ENCODE measurements around the gene RPUSD1.
"Not testable (repeated sequence)": the region's sequence is repeated elsewhere in the genome, so short reads cannot be mapped to it uniquely, and the experiment has no call there.

RPUSD1 gene

DNA sequence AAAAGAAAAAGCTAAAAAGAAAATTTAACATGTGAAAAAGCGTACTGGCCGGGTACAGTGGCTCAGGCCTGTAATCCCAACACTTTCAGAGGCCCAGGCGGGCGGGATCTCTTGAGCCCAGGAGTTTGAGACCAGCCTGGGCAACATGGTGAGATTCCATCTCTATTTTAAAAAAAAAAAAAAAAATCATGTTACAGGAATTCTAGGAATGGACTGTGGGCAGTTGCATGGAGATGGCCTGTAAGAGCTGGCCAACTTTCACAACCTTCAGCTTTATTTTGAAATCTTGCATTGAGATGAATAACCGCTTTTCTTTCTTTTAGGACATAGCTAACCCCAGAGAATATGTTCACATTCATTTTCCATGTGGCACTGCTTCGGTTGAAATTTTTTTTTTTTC is 39.2 kb downstream of the RPUSD1 start:
- no peaks in the 10 kb centered on the region for H3K36me3 ChIP-seq (ENCODE audit: control insufficient read depth, insufficient read depth, low read length)
- H3K4me3 ChIP-seq (ENCODE audit: insufficient read depth, low read depth, low read length, poor library complexity, severe bottlenecking), result no peak overlapping the region
- no peak overlapping the region for H3K27ac ChIP-seq (ENCODE audit: insufficient read depth, low read length, poor library complexity, severe bottlenecking)
- H3K9me3 ChIP-seq (ENCODE audit: control insufficient read depth, low read length), result no peaks in the 10 kb centered on the region
- H3K27me3 ChIP-seq (replicated peaks; ENCODE audit: control insufficient read depth, insufficient read depth, low read length, poor library complexity, severe bottlenecking), result no peaks in the 10 kb centered on the region
- no peaks in the 10 kb centered on the region for H3K4me1 ChIP-seq (ENCODE audit: control insufficient read depth, insufficient read depth, low read length, poor library complexity, severe bottlenecking)
- no peak for DNase-seq

DNA sequence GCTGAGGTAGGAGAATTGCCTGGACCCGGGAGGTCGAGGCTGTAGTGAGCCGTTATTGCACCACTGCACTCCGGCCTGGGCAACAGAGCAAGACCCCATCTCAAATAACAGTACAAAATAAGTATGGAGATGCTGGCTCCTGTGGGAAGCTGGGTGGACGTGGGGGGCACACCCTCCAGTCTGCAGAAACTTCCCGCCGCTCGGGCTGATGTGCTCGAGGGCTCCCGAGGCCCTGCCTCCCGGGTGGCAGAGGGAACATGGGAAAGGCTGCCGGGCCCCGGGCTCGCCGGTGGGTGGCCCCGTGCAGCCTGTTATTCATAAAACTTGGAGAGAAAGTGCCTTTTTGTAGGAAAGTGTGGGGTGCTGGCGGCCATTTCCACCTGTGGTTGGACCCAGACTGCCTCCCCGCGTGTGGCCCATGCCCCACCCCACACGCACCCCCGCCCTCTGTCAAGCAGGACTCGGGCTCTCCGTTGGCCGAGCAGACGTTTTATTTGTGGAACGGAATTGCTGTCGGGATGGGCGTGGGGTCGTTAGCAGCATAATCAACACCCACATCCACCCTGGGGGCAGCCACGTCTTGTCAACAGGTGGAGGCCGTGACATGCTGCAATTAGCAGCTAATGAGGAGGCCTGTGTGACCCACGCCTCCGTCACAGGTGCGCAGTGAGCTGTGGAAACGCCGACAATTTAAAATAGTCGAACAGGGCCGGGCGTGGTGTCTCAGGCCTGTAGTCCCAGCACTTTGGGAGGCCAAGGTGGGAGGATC is 40.0 kb downstream of the RPUSD1 start:
- H3K27me3 ChIP-seq (replicated peaks; ENCODE audit: control insufficient read depth, insufficient read depth, low read length, poor library complexity, severe bottlenecking), result no peaks in the 10 kb centered on the region
- no peaks in the 10 kb centered on the region for H3K4me1 ChIP-seq (ENCODE audit: control insufficient read depth, insufficient read depth, low read length, poor library complexity, severe bottlenecking)
- no peaks in the 10 kb centered on the region for H3K36me3 ChIP-seq (ENCODE audit: control insufficient read depth, insufficient read depth, low read length)
- no peak overlapping the region for H3K27ac ChIP-seq (ENCODE audit: insufficient read depth, low read length, poor library complexity, severe bottlenecking)
- no peak for DNase-seq
- no peaks in the 10 kb centered on the region for H3K9me3 ChIP-seq (ENCODE audit: control insufficient read depth, low read length)
- H3K4me3 ChIP-seq (ENCODE audit: insufficient read depth, low read depth, low read length, poor library complexity, severe bottlenecking), result no peak overlapping the region

DNA sequence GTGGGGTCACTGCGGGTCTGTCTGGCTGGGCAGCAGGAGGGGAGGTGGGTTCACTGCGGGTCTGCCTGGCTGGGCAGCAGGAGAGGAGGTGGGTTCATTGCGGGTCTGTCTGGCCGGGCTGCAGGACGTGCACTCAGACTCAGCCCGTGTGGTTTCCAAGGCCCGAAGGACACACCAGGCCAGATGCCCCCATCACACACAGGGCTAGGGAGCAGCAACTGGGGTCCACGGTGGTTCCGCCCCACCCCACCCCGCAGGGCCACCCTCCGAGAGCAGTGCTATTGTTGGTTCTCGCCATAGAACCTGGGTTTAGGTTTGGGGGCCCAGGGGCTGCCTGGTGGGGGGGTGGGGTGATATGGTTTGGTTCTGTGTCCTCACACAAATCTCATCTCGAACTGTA is 41.5 kb downstream of the RPUSD1 start:
- H3K36me3 ChIP-seq (ENCODE audit: control insufficient read depth, insufficient read depth, low read length), result no peaks in the 10 kb centered on the region
- H3K27ac ChIP-seq (ENCODE audit: insufficient read depth, low read length, poor library complexity, severe bottlenecking), result no peak overlapping the region
- no peaks in the 10 kb centered on the region for H3K4me1 ChIP-seq (ENCODE audit: control insufficient read depth, insufficient read depth, low read length, poor library complexity, severe bottlenecking)
- H3K9me3 ChIP-seq (ENCODE audit: control insufficient read depth, low read length), result no peaks in the 10 kb centered on the region
- H3K4me3 ChIP-seq (ENCODE audit: insufficient read depth, low read depth, low read length, poor library complexity, severe bottlenecking), result no peak overlapping the region
- no peaks in the 10 kb centered on the region for H3K27me3 ChIP-seq (replicated peaks; ENCODE audit: control insufficient read depth, insufficient read depth, low read length, poor library complexity, severe bottlenecking)
- DNase-seq, result no peak

DNA sequence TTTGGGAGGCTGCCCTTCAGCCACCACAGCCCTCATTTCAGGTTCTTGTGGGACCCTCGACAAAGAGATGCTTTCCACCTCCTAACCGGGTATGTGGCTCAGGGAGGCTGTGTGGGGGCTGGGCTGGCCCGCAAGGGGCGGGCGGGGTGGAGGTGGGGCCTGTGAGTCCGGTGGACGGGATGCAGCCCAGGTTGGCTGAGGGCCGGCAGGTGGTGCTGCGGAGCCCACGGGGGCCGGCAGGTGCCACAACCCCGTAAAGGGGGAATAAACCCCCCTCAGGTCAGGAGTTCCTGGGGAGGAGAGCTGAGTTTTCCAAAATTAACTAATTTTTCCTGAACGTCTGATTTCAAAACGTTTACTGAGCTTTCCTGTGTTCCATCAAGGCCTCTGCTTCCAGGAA is 42.4 kb downstream of the RPUSD1 start:
- no peak for DNase-seq
- no peak overlapping the region for H3K27ac ChIP-seq (ENCODE audit: insufficient read depth, low read length, poor library complexity, severe bottlenecking)
- H3K36me3 ChIP-seq (ENCODE audit: control insufficient read depth, insufficient read depth, low read length), result no peaks in the 10 kb centered on the region
- no peaks in the 10 kb centered on the region for H3K9me3 ChIP-seq (ENCODE audit: control insufficient read depth, low read length)
- no peaks in the 10 kb centered on the region for H3K4me1 ChIP-seq (ENCODE audit: control insufficient read depth, insufficient read depth, low read length, poor library complexity, severe bottlenecking)
- no peaks in the 10 kb centered on the region for H3K27me3 ChIP-seq (replicated peaks; ENCODE audit: control insufficient read depth, insufficient read depth, low read length, poor library complexity, severe bottlenecking)
- no peak overlapping the region for H3K4me3 ChIP-seq (ENCODE audit: insufficient read depth, low read depth, low read length, poor library complexity, severe bottlenecking)

DNA sequence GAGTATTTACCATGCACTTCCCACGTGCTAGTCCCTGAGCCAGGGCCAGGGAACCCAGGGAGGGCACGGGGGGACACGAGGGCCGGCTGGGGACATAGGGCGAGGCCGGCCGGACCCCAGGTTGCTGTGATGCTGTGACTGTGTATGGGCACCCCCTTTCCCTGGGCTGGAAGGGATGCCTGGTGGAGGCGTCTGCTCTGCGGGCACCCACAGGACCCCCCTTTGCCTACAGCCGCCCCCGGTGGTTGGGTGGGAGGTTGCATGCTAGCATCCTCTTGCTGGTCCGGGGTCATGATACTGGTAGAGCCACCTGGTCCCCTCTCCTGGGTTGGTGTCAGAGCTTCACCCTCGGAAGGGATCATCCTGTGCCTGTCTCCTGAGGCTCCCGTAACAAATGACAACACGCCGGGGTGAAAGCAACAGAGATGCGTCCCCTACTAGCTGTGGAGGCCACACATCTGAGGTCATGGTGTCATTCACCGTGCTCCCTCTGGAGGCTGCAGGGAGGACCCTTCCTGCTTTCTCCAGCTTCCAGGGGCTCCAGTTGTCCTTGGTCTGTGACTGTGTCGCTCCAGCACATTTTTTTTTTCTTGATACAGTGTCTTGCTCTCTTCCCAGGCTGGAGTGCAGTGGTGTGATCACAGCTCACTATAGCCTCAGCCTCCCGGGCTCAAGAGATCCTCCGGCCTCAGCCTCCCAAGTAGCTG is 44.2 kb downstream of the RPUSD1 start:
- no peak overlapping the region for H3K27ac ChIP-seq (ENCODE audit: insufficient read depth, low read length, poor library complexity, severe bottlenecking)
- H3K27me3 ChIP-seq (replicated peaks; ENCODE audit: control insufficient read depth, insufficient read depth, low read length, poor library complexity, severe bottlenecking), result no peaks in the 10 kb centered on the region
- H3K9me3 ChIP-seq (ENCODE audit: control insufficient read depth, low read length), result no peaks in the 10 kb centered on the region
- peaks cover 14% of the 10 kb centered on the region for H3K4me1 ChIP-seq (ENCODE audit: control insufficient read depth, insufficient read depth, low read length, poor library complexity, severe bottlenecking)
- H3K4me3 ChIP-seq (ENCODE audit: insufficient read depth, low read depth, low read length, poor library complexity, severe bottlenecking), result no peak overlapping the region
- no peaks in the 10 kb centered on the region for H3K36me3 ChIP-seq (ENCODE audit: control insufficient read depth, insufficient read depth, low read length)
- no peak for DNase-seq

DNA sequence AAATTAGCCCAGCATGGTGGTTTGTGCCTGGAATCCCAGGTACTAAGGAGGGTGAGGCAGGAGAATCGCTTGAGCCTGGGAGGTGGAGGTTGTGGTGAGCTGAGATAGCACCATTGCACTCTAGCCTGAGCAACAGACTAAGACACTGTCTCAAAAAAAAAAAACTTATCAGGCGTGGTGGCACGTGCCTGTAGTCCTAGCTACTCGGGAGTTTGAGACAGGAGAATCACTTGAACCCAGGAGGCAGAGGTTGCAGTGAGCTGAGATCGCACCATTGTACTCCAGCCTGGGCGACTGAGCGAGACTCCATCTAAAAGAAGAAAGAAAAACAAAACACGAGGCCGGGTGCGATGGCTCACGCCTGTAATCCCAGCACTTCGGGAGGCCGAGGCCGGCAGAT is 45.3 kb downstream of the RPUSD1 start:
- not testable (repeated sequence) for DNase-seq; H3K9me3 ChIP-seq (ENCODE audit: control insufficient read depth, low read length); H3K4me3 ChIP-seq (ENCODE audit: insufficient read depth, low read depth, low read length, poor library complexity, severe bottlenecking); H3K27me3 ChIP-seq (replicated peaks; ENCODE audit: control insufficient read depth, insufficient read depth, low read length, poor library complexity, severe bottlenecking); H3K36me3 ChIP-seq (ENCODE audit: control insufficient read depth, insufficient read depth, low read length); H3K27ac ChIP-seq (ENCODE audit: insufficient read depth, low read length, poor library complexity, severe bottlenecking)
- peaks cover 14% of the 10 kb centered on the region for H3K4me1 ChIP-seq (ENCODE audit: control insufficient read depth, insufficient read depth, low read length, poor library complexity, severe bottlenecking)

DNA sequence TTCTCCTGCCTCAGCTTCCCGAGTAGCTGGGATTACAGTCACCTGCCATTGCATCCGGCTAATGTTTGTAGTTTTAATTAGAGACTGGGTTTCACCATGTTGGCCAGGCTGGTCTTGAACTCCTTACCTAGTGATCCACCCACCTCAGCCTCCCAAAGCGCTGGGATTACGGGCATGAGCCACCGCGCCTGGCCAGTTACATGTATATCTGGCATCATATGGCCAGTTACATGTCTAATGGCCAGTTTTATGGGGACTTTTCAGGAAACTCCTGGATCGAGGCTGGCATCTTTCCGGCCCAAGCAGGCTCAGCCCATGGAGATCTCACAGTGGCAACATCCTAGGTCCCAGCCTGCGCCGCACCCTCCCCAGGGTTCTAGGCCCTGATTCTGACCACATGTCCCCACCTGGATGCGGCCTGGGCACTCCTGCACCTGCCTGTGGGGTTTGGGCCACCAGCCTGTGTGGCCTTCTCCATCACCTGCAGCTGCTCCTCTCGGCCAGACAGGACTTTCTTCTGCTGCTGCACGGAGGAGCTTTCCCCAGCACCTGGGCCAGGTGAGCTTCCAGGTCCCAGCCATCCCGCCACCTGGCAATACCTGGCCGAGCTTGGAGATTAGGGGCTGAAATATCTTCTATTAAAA is 46.1 kb downstream of the RPUSD1 start:
- no peak overlapping the region for H3K4me3 ChIP-seq (ENCODE audit: insufficient read depth, low read depth, low read length, poor library complexity, severe bottlenecking)
- H3K27ac ChIP-seq (ENCODE audit: insufficient read depth, low read length, poor library complexity, severe bottlenecking), result no peak overlapping the region
- DNase-seq, result no peak

DNA sequence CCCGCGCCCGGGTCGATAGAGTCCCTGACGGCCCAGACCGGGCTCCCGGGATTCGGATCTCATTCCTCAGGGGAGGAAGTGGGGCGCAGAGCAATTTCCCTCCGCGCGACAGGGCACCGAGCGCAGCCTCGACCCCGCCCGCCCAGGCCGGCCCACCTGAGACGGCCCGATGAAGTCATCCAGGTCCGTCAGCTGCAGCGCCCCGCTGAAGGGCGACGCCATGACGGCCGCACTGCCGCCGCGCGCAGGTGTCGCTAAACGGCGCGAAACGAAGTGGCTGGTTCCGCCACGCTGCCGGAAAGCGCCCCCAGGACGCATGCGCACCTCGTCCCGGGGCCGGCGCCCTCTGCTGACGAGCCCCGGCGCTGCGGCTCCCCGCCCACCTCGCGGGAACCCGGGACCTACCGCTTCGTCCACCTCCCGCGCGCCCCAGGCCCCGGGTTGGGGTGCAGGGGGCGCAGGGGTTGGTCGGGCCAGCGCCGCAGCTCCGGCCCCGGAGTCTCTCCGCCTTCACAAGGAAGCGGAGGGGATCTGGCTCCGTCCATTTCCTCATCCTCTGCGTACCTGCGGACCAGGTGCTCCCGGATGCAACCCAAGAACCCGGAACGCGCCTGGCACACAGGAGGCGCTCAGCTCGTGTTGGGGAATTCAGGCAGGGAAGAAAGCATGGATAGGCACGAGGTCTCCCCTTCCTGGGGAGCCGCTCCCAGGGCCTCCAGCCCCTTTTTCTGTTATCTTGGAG is 47.2 kb downstream of the RPUSD1 start, which contains the start of gene CIAO3:
CIAO3 (minus strand) TSS at position 234 of the 742 bp plus-strand sequence; CDS start at position 222, 12 bp downstream.
- Histone ChIP-seq H3K4me3 (ENCODE audit: insufficient read depth, low read depth, low read length, poor library complexity, severe bottlenecking) (peak within 1 kb of the TSS; percentile 94), H3K27ac (ENCODE audit: insufficient read depth, low read length, poor library complexity, severe bottlenecking) (peak within 1 kb of the TSS; percentile 83), H3K27me3 (replicated peaks; ENCODE audit: control insufficient read depth, insufficient read depth, low read length, poor library complexity, severe bottlenecking) (no peaks in the 10 kb centered on the region), H3K4me1 (ENCODE audit: control insufficient read depth, insufficient read depth, low read length, poor library complexity, severe bottlenecking) (peaks cover 14% of the 10 kb centered on the region), H3K36me3 (ENCODE audit: control insufficient read depth, insufficient read depth, low read length) (peaks cover 17% of the 10 kb centered on the region), H3K9me3 (ENCODE audit: control insufficient read depth, low read length) (no peaks in the 10 kb centered on the region)
- peak; percentile 82 to 92 (median 88) for DNase-seq

More for the DNA sequence above, 46.1 kb downstream of the RPUSD1 start:
- peaks cover 5% of the 10 kb centered on the region for H3K36me3 ChIP-seq (ENCODE audit: control insufficient read depth, insufficient read depth, low read length)
- H3K27me3 ChIP-seq (replicated peaks; ENCODE audit: control insufficient read depth, insufficient read depth, low read length, poor library complexity, severe bottlenecking), result no peaks in the 10 kb centered on the region
- no peaks in the 10 kb centered on the region for H3K9me3 ChIP-seq (ENCODE audit: control insufficient read depth, low read length)
- peaks cover 14% of the 10 kb centered on the region for H3K4me1 ChIP-seq (ENCODE audit: control insufficient read depth, insufficient read depth, low read length, poor library complexity, severe bottlenecking)

DNA sequence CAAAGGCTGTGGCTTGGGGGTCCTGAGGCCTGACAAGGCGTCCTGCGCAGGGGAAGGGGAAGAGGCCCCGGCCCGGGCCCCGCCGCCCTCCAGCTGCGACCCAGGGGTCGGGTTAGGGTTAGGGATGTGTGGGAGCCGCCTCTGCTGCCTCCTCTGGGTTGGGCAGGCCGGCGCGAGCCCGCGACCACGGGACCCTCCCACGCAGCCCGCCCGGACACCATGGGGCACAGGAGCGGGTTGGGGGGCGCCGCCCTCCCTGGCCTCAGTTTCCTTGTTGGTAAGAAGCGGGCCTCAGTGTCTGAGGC is 47.8 kb downstream of the RPUSD1 start:
- Histone ChIP-seq H3K27ac (ENCODE audit: insufficient read depth, low read length, poor library complexity, severe bottlenecking) (peak overlapping the region; percentile 83), H3K9me3 (ENCODE audit: control insufficient read depth, low read length) (no peaks in the 10 kb centered on the region), H3K27me3 (replicated peaks; ENCODE audit: control insufficient read depth, insufficient read depth, low read length, poor library complexity, severe bottlenecking) (no peaks in the 10 kb centered on the region), H3K36me3 (ENCODE audit: control insufficient read depth, insufficient read depth, low read length) (peaks cover 22% of the 10 kb centered on the region), H3K4me1 (ENCODE audit: control insufficient read depth, insufficient read depth, low read length, poor library complexity, severe bottlenecking) (peaks cover 14% of the 10 kb centered on the region), H3K4me3 (ENCODE audit: insufficient read depth, low read depth, low read length, poor library complexity, severe bottlenecking) (peak overlapping the region; percentile 94)
- no peak for DNase-seq
